ENCODE data around the gene MRPL16. TPM values are rescaled to one million over a fixed set of nuclear protein-coding genes. Genes with fewer than 3 reads are reported as not detected.

Gene MRPL16
- total RNA-seq, 1 donor from 2014 or later: 29.3 TPM

DNA sequence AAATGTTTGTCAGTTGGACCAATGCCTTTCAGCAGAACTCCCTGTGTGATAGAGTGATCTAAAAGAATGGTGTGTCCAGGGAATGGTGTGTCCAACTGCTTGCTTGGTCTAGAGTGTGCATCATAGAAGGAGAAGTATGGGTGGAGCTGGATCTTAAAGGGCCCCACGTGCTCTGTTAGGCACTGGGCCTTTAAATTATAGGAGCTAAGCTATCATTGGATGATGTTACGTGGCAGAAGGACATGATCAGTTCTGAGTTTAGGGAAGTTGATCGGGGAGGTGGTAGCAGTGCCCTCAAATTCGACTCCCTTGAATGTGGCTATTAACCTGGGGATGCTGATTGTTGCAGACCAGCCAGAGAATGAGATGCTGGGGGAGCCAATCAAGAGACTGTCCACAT is 39.0 kb downstream of the MRPL16 start:
- no peak for DNase-seq (ENCODE audit: low read depth in 2 of 2)

DNA sequence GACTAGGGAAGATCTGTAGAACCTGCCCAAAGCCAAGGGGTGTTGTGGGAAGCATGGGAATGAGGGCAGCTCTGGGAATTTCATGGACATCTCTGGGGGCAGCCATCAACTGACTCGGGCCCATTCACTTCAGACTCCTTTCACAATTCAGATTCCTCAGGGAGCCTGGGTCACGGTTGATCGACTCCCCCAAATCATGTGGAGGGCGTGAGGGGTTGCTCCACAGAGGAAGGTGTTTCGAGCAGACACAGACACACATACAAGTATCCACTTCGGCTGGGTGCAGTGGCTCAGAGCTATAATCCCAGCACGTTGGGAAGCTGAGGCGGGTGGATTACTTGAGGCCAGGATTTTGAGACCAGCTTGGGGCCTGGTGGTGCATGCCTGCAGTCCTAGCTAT is 39.7 kb downstream of the MRPL16 start:
- DNase-seq (ENCODE audit: low read depth in 2 of 2): no peak

DNA sequence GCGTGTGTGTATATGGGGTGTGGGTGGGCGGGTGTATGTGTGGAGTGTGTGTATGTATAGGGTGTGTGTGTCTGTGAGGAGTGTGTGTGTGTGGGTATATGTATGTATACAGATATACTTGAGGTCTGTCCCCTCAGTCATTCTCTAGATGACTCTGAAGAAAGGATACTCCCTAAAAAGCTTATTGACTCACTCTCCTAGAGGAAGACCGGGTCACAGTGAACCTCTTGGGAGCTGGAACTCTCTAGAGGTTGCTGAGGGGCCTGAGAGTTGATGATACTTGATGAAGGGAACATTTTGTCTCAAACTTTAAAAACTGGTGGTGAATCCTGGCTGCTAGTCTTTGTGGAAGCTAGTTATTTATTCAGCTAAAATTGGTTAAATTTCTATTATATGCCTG is 40.3 kb downstream of the MRPL16 start:
- no peak for DNase-seq (ENCODE audit: low read depth in 2 of 2)

DNA sequence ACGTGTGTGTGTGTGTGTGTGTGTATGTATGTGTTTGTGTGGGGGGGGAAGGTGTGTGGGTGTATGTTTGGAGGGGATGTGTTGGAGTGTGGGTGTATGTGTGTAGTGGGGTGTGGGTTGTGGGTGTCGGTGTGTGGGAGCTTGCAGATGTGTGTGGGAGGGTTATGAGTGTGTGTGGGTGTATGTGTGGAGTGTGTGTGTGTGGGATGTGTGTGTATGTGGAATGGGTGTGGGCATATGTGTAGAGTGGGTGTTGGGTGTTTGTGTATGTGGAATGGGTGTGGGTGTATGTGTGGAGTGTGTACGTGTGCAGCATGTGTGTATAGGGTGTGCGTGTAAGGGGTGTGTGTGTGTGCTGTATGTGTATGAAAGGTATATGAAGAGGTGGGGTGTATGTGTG is 40.8 kb downstream of the MRPL16 start:
- DNase-seq (ENCODE audit: low read depth in 2 of 2): no peak

DNA sequence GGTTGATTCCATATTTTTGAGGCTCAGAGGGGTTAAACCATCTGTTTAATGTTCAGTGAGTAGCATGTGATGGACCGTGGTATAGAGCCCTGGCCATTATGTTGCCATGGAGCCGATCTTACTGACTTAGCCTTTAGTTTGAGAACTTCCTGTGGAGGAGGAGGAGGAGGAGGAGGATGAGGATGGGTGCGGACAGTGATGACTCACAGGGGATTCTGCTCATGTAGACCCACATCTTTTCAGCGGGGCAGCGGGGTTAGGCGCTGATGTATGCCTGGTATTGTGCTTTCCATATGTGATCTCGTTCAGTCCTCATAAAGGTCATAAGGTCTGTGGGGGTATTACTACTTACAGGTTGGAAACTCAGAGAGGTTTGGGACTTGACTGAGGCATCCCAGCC is 41.5 kb downstream of the MRPL16 start:
- DNase-seq (ENCODE audit: low read depth in 2 of 2): peak in 1 of 2 donors; percentile 47

DNA sequence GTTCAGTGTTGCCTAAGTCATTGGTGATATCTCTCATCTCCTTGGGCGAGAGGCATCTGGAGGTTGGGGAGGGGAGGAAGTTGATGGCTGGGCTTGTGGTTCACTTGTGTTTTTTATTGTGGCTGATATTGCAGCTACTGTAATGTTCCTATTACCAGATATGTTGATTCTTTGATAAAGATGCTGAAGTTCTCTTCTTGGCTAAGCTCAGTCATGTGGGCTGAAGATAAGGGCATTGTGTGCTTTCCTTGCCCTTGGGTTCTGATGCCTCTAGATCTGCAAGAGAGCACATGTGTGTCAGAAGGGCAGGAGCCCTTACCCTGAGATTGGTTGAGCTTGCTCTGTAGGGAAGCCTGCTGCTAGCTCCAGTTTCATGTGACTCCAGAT is 43.4 kb downstream of the MRPL16 start:
- no peak for DNase-seq (ENCODE audit: low read depth in 2 of 2)

DNA sequence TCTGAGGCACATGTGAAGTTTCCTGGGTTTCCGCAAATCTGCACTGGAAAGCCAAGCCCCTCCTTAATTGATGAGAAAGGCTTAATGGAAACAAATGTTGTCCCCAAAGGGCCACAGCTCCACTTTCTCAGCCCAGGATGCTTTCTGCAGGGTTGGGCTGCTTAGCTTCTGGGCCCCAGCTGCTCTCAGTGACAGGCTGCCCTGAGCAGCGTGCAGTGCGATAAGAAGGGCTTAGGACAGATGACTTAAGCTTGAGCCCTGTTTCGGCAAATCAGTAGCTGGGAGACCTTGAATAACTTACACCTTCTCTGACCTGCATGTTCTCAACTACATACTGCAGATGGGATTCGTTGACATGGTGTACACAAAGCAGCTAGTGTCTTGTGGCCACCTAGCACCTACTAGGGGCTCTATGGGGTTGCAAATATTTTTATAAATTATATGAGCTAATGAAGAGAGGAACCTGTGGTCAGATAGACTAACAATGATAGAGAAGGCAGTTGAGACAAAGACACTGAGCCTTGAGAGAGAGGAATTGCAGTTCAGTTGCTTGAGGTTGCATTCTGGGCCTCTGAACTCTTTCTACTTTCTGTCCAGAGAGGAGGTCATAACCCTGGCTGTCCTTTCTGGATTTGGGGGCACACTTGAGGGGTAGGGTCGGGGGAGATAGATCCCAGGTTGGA is 43.9 kb downstream of the MRPL16 start:
- no peak for DNase-seq (ENCODE audit: low read depth in 2 of 2)

DNA sequence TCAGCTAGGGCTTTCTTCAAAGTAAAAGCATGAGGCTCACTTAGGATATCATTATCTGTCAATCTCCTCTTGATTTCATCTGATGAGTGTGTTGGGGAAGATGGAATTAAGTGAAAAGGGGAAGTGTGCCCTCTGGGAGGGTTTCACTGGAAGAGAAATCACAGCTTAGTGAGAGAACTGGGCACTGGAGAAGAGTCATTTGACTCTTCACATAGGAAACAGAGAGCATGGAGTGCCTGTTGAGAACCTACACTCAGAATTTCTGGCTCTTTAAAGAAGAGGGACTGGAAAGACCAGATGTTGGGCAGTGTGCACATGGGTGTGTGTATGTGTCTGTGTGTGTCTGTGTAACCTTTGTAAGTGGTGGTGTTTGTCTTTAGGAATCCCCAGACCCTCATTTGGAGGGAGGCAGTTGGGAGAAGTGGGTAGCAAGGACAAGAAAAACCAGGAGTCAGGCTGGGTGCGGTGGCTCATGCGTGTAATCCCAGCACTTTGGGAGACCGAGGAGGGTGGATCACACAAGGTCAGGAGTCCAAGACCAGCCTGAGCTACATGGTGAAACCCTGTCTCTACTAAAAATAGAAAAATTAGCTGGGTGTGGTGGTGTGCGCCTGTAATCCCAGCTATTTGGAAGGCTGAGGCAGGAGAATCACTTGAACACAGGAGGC is 45.4 kb downstream of the MRPL16 start:
- no peak for DNase-seq (ENCODE audit: low read depth in 2 of 2)

DNA sequence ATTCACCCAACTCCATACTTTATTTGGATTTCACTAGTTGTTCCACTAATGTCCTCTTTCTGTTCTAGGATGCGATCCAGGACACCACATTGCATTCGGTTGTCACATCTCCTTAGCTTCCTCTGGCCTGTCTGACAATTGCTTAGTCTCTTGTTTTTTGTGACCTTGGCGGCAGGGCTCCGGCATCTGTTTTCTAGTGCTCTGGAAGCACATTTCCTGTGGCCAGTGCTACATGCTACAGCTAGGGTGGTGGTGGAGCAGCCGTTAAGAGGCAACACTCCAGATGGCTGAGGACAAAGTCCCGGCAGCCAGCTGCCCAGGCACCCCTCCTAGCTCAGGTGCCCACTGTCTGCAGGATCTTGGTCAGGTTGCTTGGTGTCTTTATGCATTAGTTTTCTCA is 48.6 kb downstream of the MRPL16 start:
- no peak for DNase-seq (ENCODE audit: low read depth in 2 of 2)

DNA sequence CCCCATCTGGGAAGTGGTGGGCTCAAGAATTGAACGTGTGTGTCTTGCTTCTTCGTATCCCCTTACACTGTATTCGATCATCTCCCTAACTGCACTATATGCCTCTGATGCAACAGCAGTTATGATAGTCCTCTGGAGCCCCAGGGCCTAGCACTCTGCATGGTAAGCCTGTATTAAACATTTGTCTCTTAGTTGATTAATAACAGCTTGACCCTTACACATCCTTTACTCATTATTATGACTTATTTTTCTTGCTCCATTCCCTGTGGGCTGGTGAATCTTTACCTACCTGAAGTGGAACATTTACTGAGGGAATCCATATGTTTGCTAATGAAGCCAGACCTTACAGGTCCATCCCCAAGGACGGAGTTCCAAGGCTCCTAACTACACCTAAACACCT is 49.8 kb downstream of the MRPL16 start:
- DNase-seq (ENCODE audit: low read depth in 2 of 2): no peak

DNA sequence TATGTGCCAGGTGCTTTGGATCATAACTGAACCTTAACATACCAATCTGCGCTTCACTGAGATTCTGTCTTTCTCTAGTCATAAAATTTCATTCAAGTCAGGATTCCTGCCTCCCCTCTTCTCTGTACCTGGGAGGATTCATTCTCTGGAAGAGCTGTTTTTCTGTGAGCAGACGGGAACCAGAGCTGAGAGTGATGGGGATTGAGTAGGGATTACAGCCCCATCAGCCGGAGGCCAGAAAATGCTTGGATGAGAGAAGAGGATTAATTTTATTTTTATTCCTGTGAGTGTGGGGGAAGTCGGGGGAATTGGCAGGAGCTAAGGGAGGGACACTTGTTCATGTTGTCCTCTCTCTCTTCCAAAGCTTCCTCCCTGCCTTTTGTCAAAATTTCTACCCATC is 50.7 kb downstream of the MRPL16 start:
- no peak for DNase-seq (ENCODE audit: low read depth in 2 of 2)

DNA sequence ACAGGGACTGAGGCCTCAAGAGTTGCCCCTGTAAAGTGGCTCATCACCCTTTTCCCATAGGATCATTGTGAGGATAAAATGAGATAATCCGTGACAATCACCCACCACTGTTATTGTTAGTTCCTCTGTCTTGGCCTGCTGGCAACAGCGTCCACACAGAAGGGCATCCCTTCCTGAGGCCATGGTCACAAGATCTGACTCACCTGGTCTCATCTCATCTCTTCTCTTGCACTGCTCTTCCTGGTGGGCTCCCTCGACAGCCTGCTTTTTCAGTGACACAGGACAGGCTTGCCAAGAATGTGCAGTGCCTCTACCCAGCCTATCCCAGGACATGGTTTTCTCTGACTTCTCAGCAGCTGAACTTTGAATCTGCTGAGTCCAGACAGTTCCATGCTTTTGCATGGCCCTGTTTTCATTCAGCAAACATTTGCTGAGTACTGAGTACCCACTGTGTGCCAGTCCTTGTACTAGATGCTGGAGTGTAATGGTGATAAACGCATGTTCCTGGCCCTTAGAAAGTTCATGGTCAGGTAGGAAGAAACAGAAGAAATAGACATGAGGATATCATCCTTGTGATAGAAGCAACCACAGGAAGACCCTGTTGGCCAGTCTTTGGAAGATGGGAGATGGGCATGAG is 52.1 kb downstream of the MRPL16 start:
- no peak for DNase-seq (ENCODE audit: low read depth in 2 of 2)

DNA sequence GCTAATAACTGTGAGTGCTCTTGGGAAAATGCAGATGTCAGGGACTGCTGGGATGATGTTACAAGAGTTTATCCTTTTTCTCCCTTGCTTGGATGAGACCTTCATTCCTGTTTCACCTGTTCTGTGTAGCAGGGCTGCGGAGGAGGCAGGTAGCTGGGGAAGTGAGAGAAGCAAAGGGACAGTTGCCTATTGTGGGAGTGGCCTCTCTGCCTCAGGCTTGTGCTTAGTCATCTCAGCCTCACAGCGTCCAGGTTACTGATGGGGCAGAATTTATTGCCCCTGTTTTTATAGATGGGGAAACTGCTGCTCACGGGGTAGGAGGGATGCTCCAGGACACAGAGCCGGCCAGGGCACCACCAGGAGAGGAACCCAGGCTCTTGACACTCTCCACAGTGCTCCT is 53.7 kb downstream of the MRPL16 start:
- DNase-seq (ENCODE audit: low read depth in 2 of 2): peak in 1 of 2 donors; percentile 52

DNA sequence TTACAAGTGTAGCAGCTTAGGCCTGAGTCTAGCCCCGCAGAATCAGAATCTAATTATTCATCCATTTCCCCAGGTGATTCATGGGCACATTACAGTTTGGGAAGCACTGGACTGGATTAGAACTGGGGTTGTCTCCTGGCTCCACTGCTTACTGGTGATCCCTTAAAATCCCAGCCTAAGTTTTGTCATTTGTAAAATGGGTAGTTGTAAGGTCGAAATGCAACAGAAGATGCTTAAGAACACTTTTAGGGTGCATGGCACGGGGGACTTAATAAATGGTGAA is 54.1 kb downstream of the MRPL16 start:
- peak in 1 of 2 donors; percentile 46 for DNase-seq (ENCODE audit: low read depth in 2 of 2)

Other genes starting within 250 kb of the MRPL16 start
- gene OSBP, start 195.0 kb downstream of the MRPL16 start, total RNA-seq: 37.1 and 62.6 TPM in 2 replicates
- gene PATL1, start 141.7 kb downstream of the MRPL16 start, total RNA-seq: 4.2 and 10.1 TPM in 2 replicates
- not detected in 2 replicates for gene OR10V1, start 96.9 kb downstream of the MRPL16 start, total RNA-seq
- gene STX3, start 55.4 kb downstream of the MRPL16 start, total RNA-seq: 62.4 and 102 TPM in 2 replicates
- gene CBLIF, start 34.7 kb upstream of the MRPL16 start, total RNA-seq: not detected in 2 replicates
- gene TCN1, start 55.7 kb upstream of the MRPL16 start, total RNA-seq: not detected in 2 replicates
- gene OOSP3, start 68.0 kb upstream of the MRPL16 start, total RNA-seq: 0.13 TPM in 2 replicates
- gene OOSP1, start 127.7 kb upstream of the MRPL16 start, total RNA-seq: 0.13 TPM in 1 of 2 replicates, not detected in the other
- not detected in 2 replicates for gene OOSP4A, start 153.3 kb upstream of the MRPL16 start, total RNA-seq
- gene OOSP4B, start 206.4 kb upstream of the MRPL16 start, total RNA-seq: not detected in 2 replicates
- not detected in 2 replicates for gene OOSP2, start 229.6 kb upstream of the MRPL16 start, total RNA-seq
- not detected in 2 replicates for gene MS4A3, start 245.9 kb upstream of the MRPL16 start, total RNA-seq